H1 (cell line): ENCODE measurements around the gene TMEM130. TPM values are rescaled to one million over a fixed set of nuclear protein-coding genes. Genes with fewer than 3 reads are reported as not detected.

ENCODE experiments used
- CTCF ChIA-PET: fragments of 300-600 bp; sonication (Branson Sonifier 250); formaldehyde crosslinking; loops from one replicate; lab custom pipeline; 2021; ENCODE audit not compliant: partially characterized antibody; lab: Charles Lee
- POLR2A ChIA-PET: fragments of 300-600 bp; sonication (Branson Sonifier 250); formaldehyde crosslinking; loops from one replicate; lab custom pipeline; 2021; ENCODE audit warnings: inconsistent platforms; ENCODE audit not compliant: partially characterized antibody; lab: Charles Lee
- DNase-seq, 2 experiments: peaks; one replicate each; pipeline versions ENCODE4 v3.0.0 to v3.0.0-alpha.2; 2010 to 2022; ENCODE audit warnings: low spot score in 2 of 2, low read depth in 1 of 2, mixed read lengths in 1 of 2
- FAIRE-seq: peaks from 2 replicates; lab custom pipeline; 2011; peaks lifted over from hg19 to GRCh38; lab: Jason Lieb, UNC
- H2AFZ ChIP-seq: 2 replicates; pipeline ENCODE4 v1.8.1; 2012; ENCODE audit warnings: low read length, inconsistent platforms
- H2AK5ac ChIP-seq: 2 replicates; pipeline ENCODE4 v1.6.1; 2013; ENCODE audit warnings: low read depth, low read length
- H2BK120ac ChIP-seq: replicated peaks from 2 replicates; pipeline ENCODE3; 2013; ENCODE audit warnings: low read depth, low read length, inconsistent platforms
- H2BK12ac ChIP-seq: 2 replicates; pipeline ENCODE4 v1.6.1; 2013; ENCODE audit warnings: low read depth, low read length
- H2BK15ac ChIP-seq: 2 replicates; pipeline ENCODE4 v1.6.1; 2013; ENCODE audit warnings: low read length
- H2BK20ac ChIP-seq: 2 replicates; pipeline ENCODE4 v1.6.1; 2013; ENCODE audit warnings: low read length
- H2BK5ac ChIP-seq: 2 replicates; pipeline ENCODE4 v1.6.1; 2013; ENCODE audit warnings: low read depth, low read length
- H3K14ac ChIP-seq: 2 replicates; pipeline ENCODE4 v1.6.1; 2013; ENCODE audit warnings: inconsistent platforms; ENCODE audit not compliant: insufficient read length
- H3K18ac ChIP-seq: 2 replicates; pipeline ENCODE4 v1.6.1; 2013; ENCODE audit warnings: low read length; ENCODE audit errors: extremely low read depth
- H3K23ac ChIP-seq: 2 replicates; pipeline ENCODE4 v1.6.1; 2013; ENCODE audit warnings: inconsistent platforms; ENCODE audit not compliant: insufficient read length
- H3K23me2 ChIP-seq: 2 replicates; pipeline ENCODE4 v1.6.1; 2013; ENCODE audit warnings: low read depth, low read length
- H3K27ac ChIP-seq: 2 replicates; pipeline ENCODE4 v1.6.1; 2011; ENCODE audit warnings: low read depth, low read length, inconsistent platforms
- H3K27me3 ChIP-seq, 4 experiments: replicated peaks in 1 of 4; 1 replicate in 1 of 4; 2 replicates in 3 of 4; pipeline versions ENCODE4 v1.6.1 to v1.8.1; 2011 to 2013; ENCODE audit warnings: low read length in 3 of 4, mild to moderate bottlenecking in 3 of 4, inconsistent platforms in 2 of 4, mixed read lengths in 2 of 4, moderate library complexity in 1 of 4; ENCODE audit not compliant: control insufficient read depth in 3 of 4, insufficient read depth in 3 of 4; ENCODE audit errors: extremely low read depth in 1 of 4
- H3K36me3 ChIP-seq, 4 experiments: 2 replicates each; pipeline versions ENCODE4 v1.6.1 to v1.8.1; 2011 to 2013; ENCODE audit warnings: mild to moderate bottlenecking in 4 of 4, low read length in 3 of 4, moderate library complexity in 2 of 4, control low read depth in 1 of 4, inconsistent platforms in 1 of 4; ENCODE audit not compliant: insufficient read depth in 4 of 4, control insufficient read depth in 2 of 4
- H3K4ac ChIP-seq: replicated peaks from 2 replicates; pipeline ENCODE3; 2013; ENCODE audit warnings: low read length, low read depth, mixed read lengths, inconsistent platforms; ENCODE audit not compliant: insufficient read length
- H3K4me1 ChIP-seq, 4 experiments: replicated peaks in 1 of 4; 1 replicate in 1 of 4; 2 replicates in 3 of 4; pipeline versions ENCODE4 v1.6.1 to v1.8.1; 2011 to 2013; ENCODE audit warnings: low read length in 3 of 4, inconsistent platforms in 2 of 4, mixed read lengths in 1 of 4; ENCODE audit not compliant: insufficient read depth in 4 of 4, control insufficient read depth in 3 of 4
- H3K4me2 ChIP-seq, 2 experiments: 2 replicates each; pipeline versions ENCODE4 v1.6.1 to v1.8.1; 2011 to 2013; ENCODE audit warnings: low read depth in 2 of 2, low read length in 2 of 2, control low read depth in 1 of 2, inconsistent platforms in 1 of 2, mild to moderate bottlenecking in 1 of 2; ENCODE audit not compliant: insufficient read depth in 1 of 2
- H3K4me3 ChIP-seq, 4 experiments: fragments of 200-600, 300-600 bp in 1 of 4; sonication (generic), shearing (Covaris generic), sonication (Bioruptor Twin) in 1 of 4; 2 replicates each; pipeline versions ENCODE4 v1.5.1 to v1.8.1; 2011 to 2016; ENCODE audit warnings: low read length in 4 of 4, low read depth in 3 of 4, control low read depth in 2 of 4, inconsistent platforms in 2 of 4, mild to moderate bottlenecking in 2 of 4, mixed read lengths in 1 of 4, moderate library complexity in 1 of 4; ENCODE audit not compliant: insufficient read depth in 2 of 4; ENCODE audit errors: extremely low read depth in 1 of 4
- H3K56ac ChIP-seq: replicated peaks from 2 replicates; pipeline ENCODE3; 2013; ENCODE audit warnings: low read depth, mild to moderate bottlenecking, mixed read lengths, low read length, inconsistent platforms; ENCODE audit not compliant: insufficient read length
- H3K79me1 ChIP-seq: 2 replicates; pipeline ENCODE4 v1.6.1; 2013; ENCODE audit warnings: low read depth, low read length, control low read depth
- H3K79me2 ChIP-seq, 2 experiments: 2 replicates each; pipeline versions ENCODE4 v1.6.1 to v1.8.1; 2012 to 2013; ENCODE audit warnings: low read length in 2 of 2, mild to moderate bottlenecking in 2 of 2, inconsistent platforms in 1 of 2; ENCODE audit not compliant: insufficient read depth in 2 of 2, control insufficient read depth in 1 of 2
- H3K9ac ChIP-seq, 4 experiments: replicated peaks in 1 of 4; 1 replicate in 1 of 4; 2 replicates in 3 of 4; pipeline versions ENCODE4 v1.6.1 to v1.8.1; 2011 to 2013; ENCODE audit warnings: low read depth in 3 of 4, low read length in 3 of 4, control low read depth in 2 of 4, mild to moderate bottlenecking in 2 of 4, moderate library complexity in 2 of 4, inconsistent platforms in 1 of 4; ENCODE audit errors: extremely low read depth in 1 of 4
- H3K9me3 ChIP-seq, 2 experiments: 2 replicates each; pipeline versions ENCODE4 v1.6.1 to v1.8.1; 2012 to 2013; ENCODE audit warnings: mild to moderate bottlenecking in 2 of 2, moderate library complexity in 2 of 2, control low read depth in 1 of 2, inconsistent platforms in 1 of 2, low read depth in 1 of 2, low read length in 1 of 2, mixed read lengths in 1 of 2; ENCODE audit not compliant: insufficient read depth in 2 of 2
- H4K20me1 ChIP-seq, 2 experiments: replicated peaks in 1 of 2; 2 replicates each; pipeline versions ENCODE3 to v1.8.1; 2011 to 2013; ENCODE audit warnings: inconsistent platforms in 2 of 2, low read length in 2 of 2, mild to moderate bottlenecking in 1 of 2; ENCODE audit not compliant: insufficient read depth in 2 of 2, control insufficient read depth in 1 of 2
- H4K5ac ChIP-seq: 2 replicates; pipeline ENCODE4 v1.6.1; 2013; ENCODE audit warnings: low read length, low read depth, mixed read lengths, inconsistent platforms; ENCODE audit not compliant: insufficient read length
- H4K8ac ChIP-seq: 2 replicates; pipeline ENCODE4 v1.8.0; 2013; ENCODE audit warnings: mild to moderate bottlenecking, moderate library complexity, low read length, inconsistent platforms; ENCODE audit not compliant: insufficient read depth; ENCODE audit errors: extremely low read depth
- H4K91ac ChIP-seq: replicated peaks from 2 replicates; pipeline ENCODE3; 2013; ENCODE audit warnings: low read length, mixed read lengths, inconsistent platforms; ENCODE audit not compliant: insufficient read length
- CTCF ChIP-seq, 3 experiments: IDR thresholded peaks; 1 replicate in 2 of 3; 2 replicates in 1 of 3; pipeline versions ENCODE4 v1.5.1 to v1.6.1; 2011; ENCODE audit warnings: low read length in 3 of 3, mild to moderate bottlenecking in 3 of 3, inconsistent platforms in 2 of 3, low read depth in 1 of 3, moderate library complexity in 1 of 3; ENCODE audit not compliant: insufficient read depth in 1 of 3; ENCODE audit errors: control extremely low read depth in 1 of 3
- GABPA ChIP-seq: IDR thresholded peaks from 2 replicates; pipeline ENCODE4 v1.6.1; 2011; ENCODE audit warnings: mild to moderate bottlenecking, low read length, moderate library complexity, borderline replicate concordance; ENCODE audit not compliant: insufficient read depth
- HDAC2 ChIP-seq, 2 experiments: fragments of 300-600 bp in 1 of 2; sonication (generic) in 1 of 2; IDR thresholded peaks; 2 replicates each; pipeline ENCODE4 v1.6.1; 2011 to 2012; ENCODE audit warnings: low read depth in 2 of 2, low read length in 2 of 2, mild to moderate bottlenecking in 2 of 2, moderate library complexity in 2 of 2, borderline replicate concordance in 1 of 2, inconsistent platforms in 1 of 2
- JUND ChIP-seq: IDR thresholded peaks from 2 replicates; pipeline ENCODE4 v1.6.1; 2011; ENCODE audit warnings: mild to moderate bottlenecking, improper control_type of control experiment, low read length
- KDM4A ChIP-seq: IDR thresholded peaks from one replicate; pipeline ENCODE4 v1.7.1; 2012; ENCODE audit warnings: low read depth, mild to moderate bottlenecking, moderate library complexity, low read length, inconsistent platforms; ENCODE audit not compliant: severe bottlenecking
- MAFK ChIP-seq: IDR thresholded peaks from 2 replicates; pipeline ENCODE4 v1.6.1; 2012; ENCODE audit warnings: low read depth, mild to moderate bottlenecking, improper control_type of control experiment, low read length
- NANOG ChIP-seq: IDR thresholded peaks from 2 replicates; pipeline ENCODE4 v1.6.1; 2011; ENCODE audit warnings: low read length, low read depth, mild to moderate bottlenecking, inconsistent platforms; ENCODE audit not compliant: insufficient read depth, poor library complexity, severe bottlenecking
- PHF8 ChIP-seq: fragments of 200-600 bp; sonication (generic); conservative IDR thresholded peaks from 2 replicates; pipeline ENCODE4 v1.7.1; 2012; ENCODE audit warnings: low read depth, mild to moderate bottlenecking, inconsistent platforms, low read length, moderate library complexity
- SIX5 ChIP-seq: IDR thresholded peaks from 2 replicates; pipeline ENCODE4 v1.6.1; 2011; ENCODE audit warnings: mild to moderate bottlenecking, low read depth, low read length
- TBP ChIP-seq: IDR thresholded peaks from 2 replicates; pipeline ENCODE4 v1.6.1; 2011; ENCODE audit warnings: low read depth, low read length, improper control_type of control experiment
- WGBS, 2 experiments: shearing (Covaris generic) in 1 of 2; methylation state at CpG; one replicate each; pipeline versions ENCODE4 v1.1.6 to v1.1.7; 2013 to 2015; ENCODE audit warnings: low lambda C conversion rate in 2 of 2, mixed read lengths in 2 of 2, inconsistent platforms in 1 of 2, low coverage in 1 of 2, missing lambda C conversion rate in 1 of 2; ENCODE audit not compliant: insufficient replicate concordance in 2 of 2, insufficient coverage in 1 of 2, insufficient read length in 1 of 2; ENCODE audit errors: extremely low coverage in 1 of 2, missing lambda C conversion rate in 1 of 2; 5-methylcytosine and 5-hydroxymethylcytosine counted together
- polyA plus RNA-seq, 7 experiments: library from polyadenylated mRNA; depleted of rRNA in 3 of 7; stranded (reverse) in 5 of 7; unstranded in 2 of 7; fragments of >200 nt in 5 of 7; fragments of 200-250 nt in 2 of 7; gene quantifications; 1 replicate in 5 of 7; 2 replicates in 1 of 7; 4 replicates in 1 of 7; pipeline versions ENCODE4 v1.2.1 to v1.2.3, GENCODE V29; 2011 to 2013; ENCODE audit warnings: missing spikeins in 2 of 7, mixed read lengths in 2 of 7
- total RNA-seq: library from RNA; stranded (reverse); fragmentation: NEBNext Ultra II Directional; extraction: Animal tissue kit (Norgen Biotek cat#: 25700); gene quantifications from 2 replicates; pipeline ENCODE4 v1.2.1, GENCODE V29; 2021

Gene TMEM130
- total and polyA plus RNA-seq, 2 of the 8 experiments (the other 6 are each of a cell fraction or from before 2014, with no cell fraction given): 2.9 to 6.6 TPM

- H3K9me3 ChIP-seq: no peaks in the 10 kb centered on the region
- FAIRE-seq (no peak), DNase-seq (no peak)
- no peak overlapping the region for H4K91ac ChIP-seq
- CTCF ChIA-PET: interaction anchor here (0.6 to 1.2 kb wide), 5 partner anchors 9 to 158 kb away, joined by 3 to 9 read pairs (median 3); no protein-coding TSS in a partner anchor
- peaks cover 6% of the 10 kb centered on the region for H3K23me2 ChIP-seq
- no peak overlapping the region for H3K14ac ChIP-seq
- 92% methylated on average over 8 of the region's 8 CpGs; no CpG with 5 or more reads in 1 of the 2 experiments for WGBS, 2 experiments
- no peak overlapping the region for H4K5ac ChIP-seq
- H3K23ac ChIP-seq: no peak overlapping the region
- H3K56ac ChIP-seq: no peak overlapping the region
- H3K27ac ChIP-seq: no peak overlapping the region
- peak overlapping the region in 1 of 2 experiments; percentile 96; a peak in 1 of 4 replicates for H3K4me2 ChIP-seq
- peaks cover 0 to 13% (median 5%) of the 10 kb centered on the region in 4 experiments; a peak in 5 of 7 replicates for H3K4me1 ChIP-seq
- no peak overlapping the region for H4K8ac ChIP-seq
- H3K27me3 ChIP-seq: no peaks in the 10 kb centered on the region
- no peak overlapping the region for H2AFZ ChIP-seq
- no peak overlapping the region for H2BK120ac ChIP-seq
- no peak overlapping the region for H3K4ac ChIP-seq
- POLR2A ChIA-PET: interaction anchor here (0.6 to 1.1 kb wide), 2 partner anchors 31 to 528 kb away, joined by 3 read pairs; partner anchors contain the start of genes BUD31 and PDAP1
- no peak overlapping the region for H2BK5ac ChIP-seq
- no peak overlapping the region for H3K4me3 ChIP-seq
- H2AK5ac ChIP-seq: no peak overlapping the region
- peaks cover 5% of the 10 kb centered on the region for H3K79me1 ChIP-seq
- no peak overlapping the region for H2BK15ac ChIP-seq
- H3K18ac ChIP-seq: no peak overlapping the region
- peaks cover 12 to 28% of the 10 kb centered on the region in 2 experiments for H3K79me2 ChIP-seq
- H3K9ac ChIP-seq: no peak overlapping the region
- H3K36me3 ChIP-seq: peaks cover 5 to 38% (median 30%) of the 10 kb centered on the region in 4 experiments
- no peak overlapping the region for H2BK12ac ChIP-seq
- peaks cover 8 to 14% of the 10 kb centered on the region in 2 experiments for H4K20me1 ChIP-seq
- H2BK20ac ChIP-seq: no peak overlapping the region
- TF ChIP-seq HDAC2 (IDR thresholded peaks at IDR 0.05; ENCODE audit: borderline replicate concordance in 1 of 2, low read depth in 2 of 2, low read length in 2 of 2) (no peak), NANOG (no peak), TBP (no peak), SIX5 (no peak), PHF8 (no peak), MAFK (no peak), GABPA (no peak), JUND (no peak), KDM4A (no peak), CTCF (IDR thresholded peaks at IDR 0.05; ENCODE audit: control extremely low read depth in 1 of 3, insufficient read depth in 1 of 3, low read depth in 1 of 3, low read length in 3 of 3) (no peak)
These were observed 10.7 kb upstream of the TMEM130 start for GRCh38 chr7:98880485-98880884.
